A673 (cell line): ENCODE data around the gene IPMK. TPM values are rescaled to one million over a fixed set of nuclear protein-coding genes. Genes with fewer than 3 reads are reported as not detected.

ENCODE experiments used
- BruUV-seq: library from RNA; stranded (reverse); fragments of 400-500 nt; replicated peaks from 2 replicates; lab custom pipeline; 2021; lab: Mats Ljungman, UMichigan
- CTCF ChIA-PET: fragments of 300-600 bp; sonication (Branson Sonifier 250); formaldehyde crosslinking; loops from one replicate; lab custom pipeline; 2022; ENCODE audit warnings: antibody characterized with exemption; lab: Charles Lee
- POLR2A ChIA-PET: fragments of 300-600 bp; sonication (Branson Sonifier 250); formaldehyde crosslinking; loops from one replicate; lab custom pipeline; 2022; ENCODE audit warnings: antibody characterized with exemption; ENCODE audit not compliant: low non-redundant PET; lab: Charles Lee
- DNase-seq: peaks from one replicate; pipeline ENCODE4 v3.0.0-alpha.2; 2015; ENCODE audit warnings: low spot score
- H3K27ac ChIP-seq: fragments of 200-600 bp; sonication (generic); 2 replicates; pipeline ENCODE4 v1.5.1; 2016; ENCODE audit warnings: mixed run types, low read depth, mild to moderate bottlenecking, mixed read lengths, antibody characterized with exemption, low read length; ENCODE audit not compliant: poor library complexity, severe bottlenecking
- H3K27me3 ChIP-seq: fragments of 200-600 bp; sonication (generic); replicated peaks from 2 replicates; pipeline ENCODE4 v1.6.1; 2017; ENCODE audit warnings: mixed run types, low read depth, mild to moderate bottlenecking, mixed read lengths, antibody characterized with exemption, low read length; ENCODE audit not compliant: insufficient read depth, poor library complexity
- H3K36me3 ChIP-seq: fragments of 200-600 bp; sonication (generic); 2 replicates; pipeline ENCODE4 v1.6.1; 2016; ENCODE audit warnings: mixed run types, mild to moderate bottlenecking, mixed read lengths, antibody characterized with exemption, low read length; ENCODE audit not compliant: insufficient read depth, poor library complexity, severe bottlenecking
- H3K4me1 ChIP-seq: fragments of 200-600 bp; sonication (generic); 2 replicates; pipeline ENCODE4 v1.6.1; 2017; ENCODE audit warnings: mixed run types, mild to moderate bottlenecking, mixed read lengths, antibody characterized with exemption, low read length; ENCODE audit not compliant: insufficient read depth, poor library complexity, severe bottlenecking
- H3K4me3 ChIP-seq: fragments of 200-600 bp; sonication (generic); 2 replicates; pipeline ENCODE4 v1.5.1; 2016; ENCODE audit warnings: low read depth, mixed run types, mild to moderate bottlenecking, mixed read lengths, low read length; ENCODE audit not compliant: poor library complexity, severe bottlenecking
- H3K9me3 ChIP-seq: fragments of 200-600 bp; sonication (generic); 2 replicates; pipeline ENCODE4 v1.6.1; 2016; ENCODE audit warnings: mixed run types, low read depth, mild to moderate bottlenecking, mixed read lengths, antibody characterized with exemption, low read length; ENCODE audit not compliant: poor library complexity, severe bottlenecking
- EZH2 ChIP-seq: fragments of 200-600 bp; sonication (generic); IDR thresholded peaks from 2 replicates; pipeline ENCODE4 v1.6.1; 2017; ENCODE audit warnings: borderline replicate concordance, low read depth, mild to moderate bottlenecking, mixed read lengths, antibody characterized with exemption, low read length; ENCODE audit not compliant: poor library complexity, severe bottlenecking
- intact Hi-C: fragments of 100-400 bp; cut with micrococcal nuclease; formaldehyde crosslinking; loops from one replicate; pipeline ENCODE4 v1.10.0; 2022; ENCODE audit not compliant: unreplicated experiment
- total RNA-seq: library from RNA; stranded (reverse); gene quantifications from 2 replicates; pipeline ENCODE4 v1.2.3, GENCODE V29; 2021
- TF ChIP-seq, protein P1 (sequence below): fragments of 300-800, 200-600 bp; sonication (generic); conservative IDR thresholded peaks from 2 replicates; pipeline ENCODE4 v1.5.1; 2017; ENCODE audit warnings: low read depth, mild to moderate bottlenecking, antibody characterized with exemption, low read length, moderate library complexity, mixed read lengths

The IPMK gene
- total RNA-seq, 1 experiment from 2014 or later = 8.2 TPM

DNA sequence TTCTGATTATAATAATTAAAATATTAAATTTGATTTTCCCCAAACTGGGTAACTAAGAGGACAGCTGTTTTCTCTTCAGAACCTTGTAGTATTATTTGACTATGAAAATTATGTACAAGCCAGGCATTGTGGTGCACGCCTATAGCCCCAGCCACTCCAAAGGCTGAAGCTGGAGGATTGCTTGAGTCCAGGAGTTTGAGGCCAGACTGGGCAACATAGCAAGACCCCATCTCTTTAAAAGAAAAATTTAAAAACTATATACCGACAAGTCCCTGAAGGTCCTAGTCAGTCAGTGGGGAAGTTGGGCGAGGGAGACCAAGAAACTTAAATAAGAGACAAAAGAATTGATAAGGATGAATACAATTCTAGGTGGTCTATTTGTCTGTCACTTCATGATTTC is 40.0 kb upstream of the IPMK start:
- Histone ChIP-seq H3K4me3 (no peak overlapping the region), H3K4me1 (no peaks in the 10 kb centered on the region), H3K27me3 (peaks cover 27% of the 10 kb centered on the region), H3K27ac (no peak overlapping the region), H3K9me3 (no peaks in the 10 kb centered on the region), H3K36me3 (no peaks in the 10 kb centered on the region)
- TF ChIP-seq, protein P1, sequence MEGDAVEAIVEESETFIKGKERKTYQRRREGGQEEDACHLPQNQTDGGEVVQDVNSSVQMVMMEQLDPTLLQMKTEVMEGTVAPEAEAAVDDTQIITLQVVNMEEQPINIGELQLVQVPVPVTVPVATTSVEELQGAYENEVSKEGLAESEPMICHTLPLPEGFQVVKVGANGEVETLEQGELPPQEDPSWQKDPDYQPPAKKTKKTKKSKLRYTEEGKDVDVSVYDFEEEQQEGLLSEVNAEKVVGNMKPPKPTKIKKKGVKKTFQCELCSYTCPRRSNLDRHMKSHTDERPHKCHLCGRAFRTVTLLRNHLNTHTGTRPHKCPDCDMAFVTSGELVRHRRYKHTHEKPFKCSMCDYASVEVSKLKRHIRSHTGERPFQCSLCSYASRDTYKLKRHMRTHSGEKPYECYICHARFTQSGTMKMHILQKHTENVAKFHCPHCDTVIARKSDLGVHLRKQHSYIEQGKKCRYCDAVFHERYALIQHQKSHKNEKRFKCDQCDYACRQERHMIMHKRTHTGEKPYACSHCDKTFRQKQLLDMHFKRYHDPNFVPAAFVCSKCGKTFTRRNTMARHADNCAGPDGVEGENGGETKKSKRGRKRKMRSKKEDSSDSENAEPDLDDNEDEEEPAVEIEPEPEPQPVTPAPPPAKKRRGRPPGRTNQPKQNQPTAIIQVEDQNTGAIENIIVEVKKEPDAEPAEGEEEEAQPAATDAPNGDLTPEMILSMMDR = no peak
- TF ChIP-seq EZH2 = no peak
- ChIA-PET CTCF (no interaction called here), POLR2A (no interaction called here)
- BruUV-seq = no TSS peak
- intact Hi-C loops = no loop called here
- no peak for DNase-seq

DNA sequence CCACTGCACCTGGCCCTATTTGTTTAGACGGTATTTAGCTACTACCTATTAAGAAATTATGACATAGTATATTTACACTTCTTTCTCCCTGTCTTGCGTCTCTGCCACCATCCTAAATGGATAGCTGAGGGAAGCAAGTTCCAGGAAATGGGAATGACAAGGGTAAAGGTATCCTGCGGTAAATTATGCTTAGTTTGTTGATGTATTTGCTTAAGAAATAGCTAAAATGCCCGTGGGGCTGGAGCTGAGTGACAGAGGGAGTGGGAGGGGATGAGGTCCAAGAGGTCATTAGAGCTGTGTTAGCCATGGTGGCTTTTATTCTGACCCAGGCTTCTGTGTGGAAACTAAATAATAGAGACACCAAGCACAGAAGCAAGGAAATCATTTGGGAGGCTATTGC is 38.1 kb upstream of the IPMK start:
- Histone ChIP-seq H3K9me3 (no peaks in the 10 kb centered on the region), H3K4me3 (no peak overlapping the region), H3K27ac (no peak overlapping the region), H3K27me3 (peaks cover 31% of the 10 kb centered on the region), H3K4me1 (no peaks in the 10 kb centered on the region), H3K36me3 (no peaks in the 10 kb centered on the region)
- CTCF ChIA-PET = no interaction called here
- POLR2A ChIA-PET = no interaction called here
- intact Hi-C loops = no loop called here
- TF ChIP-seq, protein P1 = no peak
- TF ChIP-seq EZH2 = no peak
- no TSS peak for BruUV-seq
- no peak for DNase-seq

DNA sequence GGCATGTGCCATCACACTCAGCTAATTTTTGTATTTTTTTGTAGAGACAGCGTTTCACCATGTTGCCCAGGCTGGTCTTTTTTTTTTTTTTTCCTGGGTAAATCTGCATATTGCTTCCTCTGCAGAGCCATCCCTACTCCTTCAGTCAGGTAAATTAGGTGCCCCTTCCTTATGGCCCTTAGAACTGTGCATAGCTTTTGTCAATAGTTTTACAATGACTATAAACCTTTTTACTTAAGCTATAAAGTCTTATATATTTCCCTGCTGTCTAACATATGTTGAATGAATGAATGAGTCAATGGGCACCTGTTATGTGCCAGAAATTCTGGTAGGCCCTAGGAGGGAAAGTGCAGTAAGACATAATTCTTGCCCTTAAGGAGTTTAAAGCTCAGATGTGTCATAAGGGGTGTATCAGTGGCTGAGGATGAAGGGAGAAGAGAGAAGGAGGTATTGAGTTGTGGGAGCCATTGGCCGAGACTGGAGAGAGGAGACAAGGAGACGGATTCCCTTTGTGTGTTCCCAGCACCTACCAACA is 36.5 kb upstream of the IPMK start:
- BruUV-seq = no TSS peak
- POLR2A ChIA-PET = no interaction called here
- Histone ChIP-seq H3K9me3 (no peaks in the 10 kb centered on the region), H3K36me3 (no peaks in the 10 kb centered on the region), H3K4me3 (no peak overlapping the region), H3K27me3 (peaks cover 31% of the 10 kb centered on the region), H3K27ac (no peak overlapping the region), H3K4me1 (no peaks in the 10 kb centered on the region)
- no peak for DNase-seq
- intact Hi-C loops = no loop called here
- TF ChIP-seq EZH2 = no peak
- TF ChIP-seq, protein P1 = no peak
- CTCF ChIA-PET = no interaction called here
